Superior temporal gyrus (tissue), 1 donor: ENCODE results near the gene SLC6A3.

Experiments used
- DNase-seq: peaks from one replicate; pipeline ENCODE4 v3.0.0-alpha.2; 2016; ENCODE audit errors: extremely low spot score

SLC6A3 gene

DNA sequence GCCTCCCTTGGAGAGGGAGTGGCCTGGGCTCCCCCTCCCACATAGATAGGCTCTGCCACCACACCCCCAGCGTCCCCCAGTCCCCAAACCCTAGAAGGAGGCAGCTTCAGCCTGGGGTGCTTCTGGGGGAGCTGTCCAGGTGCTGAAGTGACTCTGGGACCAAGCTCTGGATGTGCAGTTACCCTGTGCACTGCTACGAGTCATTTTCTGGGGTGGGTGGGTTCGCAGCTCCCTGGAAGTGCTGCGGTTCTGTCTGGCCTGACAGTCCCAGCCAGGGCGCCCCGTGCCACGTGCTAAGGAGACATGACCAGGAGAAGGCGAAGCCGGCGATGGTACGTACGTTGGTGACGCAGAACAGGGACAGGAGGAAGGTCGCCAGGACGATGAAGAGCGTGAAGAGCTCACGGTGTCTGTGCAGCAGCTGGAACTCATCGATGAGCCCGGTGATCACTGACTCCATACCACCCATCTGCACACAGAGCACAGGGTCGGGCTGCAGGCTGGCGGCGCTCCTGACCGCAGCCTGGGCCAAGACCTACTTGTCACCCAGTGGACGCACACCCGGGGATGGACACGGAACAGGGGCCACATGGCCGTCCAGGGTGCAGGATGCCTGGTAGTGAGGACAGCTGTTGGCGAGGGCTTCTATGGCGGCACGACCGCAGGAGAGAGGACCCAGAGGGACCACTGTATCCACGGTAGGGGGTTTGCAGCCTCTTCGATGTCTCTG, 35.7 kb downstream of the SLC6A3 start:
- DNase-seq, result no peak

DNA sequence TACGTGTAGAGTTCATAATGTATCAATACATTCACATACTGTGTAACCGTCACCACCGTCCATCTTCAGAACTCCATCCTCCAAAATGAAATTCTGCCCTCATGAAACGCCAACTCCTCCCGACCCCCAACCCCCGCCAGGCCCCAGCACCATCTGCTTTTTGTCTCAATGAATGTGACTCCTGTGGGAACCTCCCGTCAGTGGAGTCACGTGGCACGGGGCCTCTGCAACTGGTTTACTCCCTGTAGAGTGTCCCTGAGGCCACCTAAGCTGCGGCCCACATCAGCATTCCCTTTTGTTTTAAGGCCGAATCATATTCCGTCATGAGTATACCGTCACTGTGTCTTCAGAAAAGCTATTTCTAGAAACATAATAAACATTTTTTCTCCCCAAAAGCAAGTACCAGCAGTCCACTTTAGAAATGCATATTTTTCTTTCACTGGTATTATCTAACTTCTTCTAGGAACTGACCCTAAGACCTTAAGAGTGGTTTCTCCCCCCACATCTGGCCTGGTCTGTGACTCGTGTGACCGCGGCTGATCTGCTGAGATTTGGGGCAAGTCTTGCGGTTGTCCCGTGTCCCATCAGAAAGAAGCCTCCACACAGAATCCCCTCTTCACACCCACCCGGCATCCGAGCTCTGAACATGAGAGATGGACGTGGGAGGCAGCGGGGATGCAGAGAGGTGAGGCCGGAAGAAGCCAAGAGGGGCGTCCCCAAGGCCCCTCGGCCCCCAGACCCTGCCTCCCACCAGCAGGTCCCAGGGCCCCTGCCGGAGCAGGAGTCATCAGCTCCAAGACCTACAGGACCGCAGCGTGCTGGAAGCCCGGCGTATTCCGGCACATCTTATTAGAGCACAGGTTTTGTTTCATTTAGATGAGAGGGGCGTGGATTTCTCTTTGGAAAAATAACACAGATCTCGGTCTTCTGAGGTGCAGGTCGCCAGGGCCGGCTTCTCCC, 38.3 kb downstream of the SLC6A3 start:
- DNase-seq, result no peak

DNA sequence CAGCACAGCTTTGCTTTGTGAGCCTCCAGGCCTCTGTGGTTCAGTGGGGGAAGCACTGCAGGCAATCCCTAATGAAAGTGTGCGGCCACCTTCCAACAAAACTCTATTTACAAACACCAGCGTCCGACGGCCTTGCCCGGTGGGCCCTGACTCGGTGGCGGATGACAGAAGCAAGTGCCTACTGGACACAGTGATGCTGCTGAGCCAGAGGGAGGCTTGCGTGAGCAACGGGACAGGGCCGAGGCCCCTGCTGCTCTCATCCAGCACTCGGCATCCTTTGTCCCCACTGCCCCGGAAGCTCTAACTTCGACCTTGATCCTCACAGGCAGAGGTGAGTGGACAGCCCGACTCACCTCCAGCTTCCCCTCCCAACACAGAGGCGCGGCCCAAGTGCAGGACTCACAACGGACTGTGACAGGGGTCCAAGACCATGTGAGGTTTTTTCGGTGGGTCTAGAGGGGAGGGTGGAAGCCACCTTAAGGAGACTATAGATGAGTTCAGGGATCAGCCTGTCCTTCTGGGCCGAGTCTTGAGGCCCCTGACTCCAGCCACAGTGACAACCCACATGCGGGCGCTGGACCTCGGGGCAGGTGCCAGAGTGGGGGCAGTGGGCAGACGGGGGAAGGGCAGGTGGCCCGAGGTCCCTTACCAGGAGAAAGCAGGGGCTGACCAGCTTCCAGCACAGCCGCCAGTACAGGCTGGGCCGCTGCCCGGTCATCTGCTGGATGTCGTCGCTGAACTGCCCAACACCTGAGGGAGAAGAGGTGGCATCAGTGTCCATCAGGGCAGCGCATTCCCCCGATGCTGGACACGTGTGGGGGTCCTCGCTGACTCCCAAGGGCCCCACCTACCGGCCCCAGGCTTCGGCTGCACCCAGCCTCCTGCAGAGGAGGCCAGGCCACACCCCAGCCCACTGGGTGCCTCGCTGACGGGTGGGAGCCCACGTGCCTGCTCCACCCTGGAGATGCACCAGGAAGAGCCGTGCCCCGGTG, 39.4 kb downstream of the SLC6A3 start:
- no peak for DNase-seq

GRCh38 chr5:1405121-1405520, 40.1 kb downstream of the SLC6A3 start:
- DNase-seq, result no peak

DNA sequence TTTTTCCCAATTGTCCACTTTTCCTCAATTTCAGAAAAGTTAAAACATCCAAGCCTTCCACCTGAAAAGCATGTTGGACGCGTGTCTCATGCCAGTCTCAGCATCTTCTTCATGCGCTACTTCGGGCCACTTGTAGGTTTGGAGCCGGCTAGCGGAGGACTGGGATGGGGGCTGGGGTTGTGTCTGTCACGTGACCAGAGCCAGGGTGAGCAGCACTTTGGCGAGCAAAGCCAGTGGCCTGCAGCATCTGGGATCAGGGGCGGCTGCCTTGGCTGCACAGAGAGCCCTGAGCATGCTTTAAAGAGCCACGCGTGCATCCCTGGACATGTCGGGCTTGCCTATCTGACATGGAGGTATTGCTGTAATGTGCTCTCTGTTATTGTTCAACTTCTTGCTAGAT, 41.2 kb downstream of the SLC6A3 start:
- no peak for DNase-seq

- no peak for DNase-seq
Measured at GRCh38 chr5:1402611-1403255, 42.5 kb downstream of the SLC6A3 start.

- no peak for DNase-seq
Measured at GRCh38 chr5:1401536-1402138, 43.6 kb downstream of the SLC6A3 start.

DNA sequence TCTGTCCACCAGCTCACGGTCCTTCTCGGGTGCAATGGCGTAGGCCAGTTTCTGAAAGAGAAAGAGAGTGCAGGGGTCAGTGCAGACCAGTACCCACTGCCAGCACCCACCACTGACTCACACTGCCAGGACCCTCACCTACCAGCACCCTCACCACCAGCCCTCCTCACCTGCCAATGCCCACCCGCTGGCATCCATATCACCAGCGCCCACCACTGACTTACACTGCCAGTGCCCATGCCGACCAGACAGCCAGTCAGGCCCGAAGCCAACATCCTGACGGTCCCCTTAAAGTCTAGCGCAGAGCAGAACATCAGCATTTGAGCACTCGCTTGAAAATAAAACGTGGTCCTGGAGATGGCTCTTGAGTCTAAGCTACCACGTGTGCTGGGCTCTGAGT, 44.3 kb downstream of the SLC6A3 start:
- no peak for DNase-seq

DNA sequence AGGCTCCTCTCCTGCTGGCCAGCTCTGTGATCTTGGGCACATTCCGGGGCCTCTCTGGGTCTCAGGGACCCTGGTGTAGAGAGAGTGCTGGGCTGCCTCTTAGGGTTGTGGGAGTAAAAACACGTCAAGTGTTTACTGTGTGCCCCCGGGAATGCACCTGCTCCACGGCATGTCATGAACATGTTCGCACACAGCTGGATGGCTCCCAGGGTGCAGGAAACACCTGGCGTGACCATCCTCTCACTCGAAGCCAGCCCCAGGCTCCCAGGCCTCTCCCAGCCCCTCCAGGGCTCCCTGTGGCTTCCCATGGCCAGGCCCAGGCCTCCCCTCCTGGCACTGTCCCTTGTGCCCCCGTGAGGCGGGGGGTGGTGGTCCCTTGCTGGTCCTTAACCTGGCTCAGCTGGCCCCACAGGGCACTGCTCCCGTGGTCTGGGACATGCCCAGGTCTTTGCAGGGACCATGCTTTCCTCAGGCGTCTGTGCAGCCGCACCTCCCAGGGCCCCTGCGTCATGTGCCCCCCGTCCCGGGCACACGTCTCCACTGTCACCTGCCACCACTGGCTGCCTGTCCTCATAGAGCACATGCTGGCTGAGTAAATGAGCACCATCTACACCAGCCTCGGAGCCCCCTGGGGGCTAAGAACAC, 44.9 kb downstream of the SLC6A3 start:
- no peak for DNase-seq

DNA sequence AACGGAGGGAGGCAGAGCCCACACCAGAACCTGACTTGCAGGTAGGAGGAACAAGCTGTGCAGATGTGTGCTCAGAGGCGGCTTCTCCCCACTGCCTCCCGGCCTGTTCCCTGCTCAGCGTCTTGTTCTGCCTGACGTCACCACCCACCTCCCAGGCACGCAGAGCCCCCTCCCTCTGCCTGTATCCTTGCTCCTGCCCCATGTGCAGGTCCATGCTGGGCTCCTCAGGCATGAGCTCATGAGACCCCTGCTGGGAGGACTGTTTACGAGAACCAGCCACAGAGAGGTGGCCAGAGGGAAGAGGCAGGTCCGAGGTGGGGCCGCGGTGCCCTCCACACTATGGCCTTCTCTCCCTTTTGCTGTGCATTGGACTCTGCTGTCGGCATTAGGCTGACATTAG, 45.5 kb downstream of the SLC6A3 start:
- no peak for DNase-seq

DNA sequence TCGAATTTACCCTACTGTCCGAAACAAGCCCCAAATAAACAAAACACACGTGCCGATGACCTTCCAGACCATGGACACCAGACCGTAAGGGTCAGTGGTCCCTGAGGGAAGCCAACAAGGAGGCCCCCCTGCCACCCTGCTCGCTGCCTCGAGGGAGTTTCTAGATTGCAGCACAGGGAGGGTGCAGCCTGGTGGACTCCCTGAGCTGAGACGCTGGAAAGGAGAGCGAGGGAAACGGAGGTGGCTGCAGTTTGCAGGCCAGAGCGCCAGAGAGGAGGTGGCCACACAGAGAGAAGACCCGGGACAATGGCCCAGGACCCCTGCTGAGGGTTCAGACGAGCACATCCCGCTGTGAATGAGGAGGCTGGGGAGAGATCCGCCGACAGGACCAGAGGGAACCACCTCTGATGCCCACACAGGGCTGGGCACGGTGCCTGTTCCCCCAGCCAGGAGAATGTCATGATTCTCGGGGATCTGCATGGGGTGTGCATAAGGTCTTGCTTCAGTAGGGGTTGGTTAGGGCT, 48.9 kb downstream of the SLC6A3 start:
- DNase-seq, result no peak

DNA sequence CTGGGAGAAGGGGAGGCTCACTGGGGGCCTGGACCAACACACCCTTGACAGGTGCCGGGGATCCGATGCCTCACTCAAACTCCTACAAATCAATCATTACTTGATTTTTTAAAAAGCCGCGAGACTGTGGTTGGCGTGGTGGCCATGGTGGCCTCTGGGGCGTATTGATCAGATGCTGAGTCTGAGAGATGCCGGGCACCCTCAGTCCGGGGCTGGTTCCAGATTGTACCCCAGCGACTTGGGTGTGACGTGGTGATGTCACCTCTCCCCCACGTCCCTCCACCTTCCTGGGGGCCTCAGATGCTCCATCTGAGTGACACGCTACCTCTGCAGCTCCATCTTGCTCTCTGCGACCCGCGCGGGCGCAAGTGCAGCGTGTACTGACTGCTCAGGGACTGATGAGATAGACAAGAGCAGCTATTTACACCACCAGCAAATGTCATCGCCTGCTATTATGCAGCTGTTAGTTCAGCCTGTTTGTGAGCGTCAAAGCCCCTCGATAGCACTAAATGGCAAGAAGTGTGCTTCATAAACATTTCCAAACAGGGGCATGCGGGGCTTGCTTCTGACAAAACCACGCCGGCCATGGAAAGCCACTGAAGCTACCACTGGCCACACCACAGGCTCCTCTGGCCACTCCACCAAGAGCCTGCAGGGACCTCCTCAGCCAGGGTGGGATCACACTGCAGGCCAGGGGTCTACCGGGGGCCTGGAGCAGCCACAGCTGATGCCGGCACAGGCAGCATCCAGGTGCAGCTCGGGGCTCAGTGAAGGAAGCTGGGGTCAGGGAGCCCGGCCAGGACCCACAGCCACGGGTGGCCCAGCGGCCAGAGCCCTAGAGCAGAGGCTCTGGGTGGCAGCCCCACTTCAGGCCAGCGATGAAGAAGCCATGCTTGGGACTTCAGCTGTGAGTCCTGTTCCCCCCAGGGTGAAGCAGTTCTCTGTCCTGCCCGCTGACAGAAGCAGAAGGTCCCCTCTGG, 50.1 kb downstream of the SLC6A3 start:
- no peak for DNase-seq

DNA sequence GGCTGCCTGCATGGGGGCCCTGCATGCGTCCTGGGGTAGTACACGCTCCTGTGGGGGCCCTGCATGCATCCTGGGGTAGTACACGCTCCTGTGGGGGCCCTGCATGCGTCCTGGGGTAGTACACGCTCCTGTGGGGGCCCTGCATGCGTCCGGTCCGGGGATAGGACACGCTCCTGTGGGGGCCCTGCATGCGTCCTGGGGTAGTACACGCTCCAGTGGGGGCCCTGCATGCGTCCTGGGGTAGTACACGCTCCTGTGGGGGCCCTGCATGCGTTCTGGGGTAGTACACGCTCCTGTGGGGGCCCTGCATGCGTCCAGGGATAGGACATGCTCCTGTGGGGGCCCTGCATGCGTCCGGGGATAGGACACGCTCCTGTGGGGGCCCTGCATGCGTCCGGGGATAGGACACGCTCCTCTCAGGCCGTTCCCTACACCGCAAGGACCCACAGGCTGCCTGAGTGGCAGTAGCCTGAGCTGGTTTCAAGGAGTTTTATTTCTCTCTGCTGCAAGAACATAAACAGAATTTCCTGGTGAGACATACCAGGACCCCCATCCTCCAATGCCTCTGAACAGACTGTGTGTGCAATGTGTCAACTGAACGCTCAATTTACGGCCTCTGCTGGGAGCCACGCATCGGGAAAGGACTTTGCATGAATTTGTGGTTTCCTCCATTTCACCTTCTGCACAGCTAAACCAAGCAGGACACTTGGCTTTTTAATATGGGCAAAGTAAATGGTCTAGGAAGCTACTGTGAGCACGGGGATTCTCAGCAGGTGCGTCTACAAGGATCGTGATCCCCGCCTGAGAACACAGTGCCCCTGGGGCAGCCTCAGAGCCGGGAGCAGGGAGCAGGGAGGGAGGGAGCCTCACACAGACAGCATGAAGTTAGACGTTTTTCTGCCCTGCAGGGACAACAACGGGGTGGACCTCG, 51.4 kb downstream of the SLC6A3 start:
- no peak for DNase-seq

- DNase-seq, result no peak
Measured at GRCh38 chr5:1392801-1393565, 52.3 kb downstream of the SLC6A3 start.

GRCh38 chr5:1392261-1392660, 53.0 kb downstream of the SLC6A3 start:
- no peak for DNase-seq

DNA sequence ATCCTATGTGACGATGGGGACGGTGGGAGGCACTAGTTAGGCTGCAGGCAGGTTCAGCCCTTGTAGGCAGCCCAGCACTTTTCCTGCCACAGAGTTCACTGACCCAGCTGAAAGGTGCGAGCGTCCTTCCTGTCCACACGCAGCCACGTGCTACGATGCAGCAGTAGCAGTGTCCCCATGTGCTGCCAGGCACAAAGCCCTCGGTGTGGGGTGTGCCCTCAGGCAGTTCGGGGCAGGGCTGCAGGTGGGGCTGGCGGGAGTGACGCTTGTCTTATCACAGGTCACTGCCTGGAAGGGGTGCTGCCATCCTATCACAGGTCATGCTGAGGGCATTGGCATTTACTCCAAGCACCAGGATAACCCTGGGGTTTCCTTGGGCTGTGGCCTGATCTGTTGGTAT, 53.5 kb downstream of the SLC6A3 start:
- no peak for DNase-seq
